ENCODE results near the gene PSMD13. TPM values are rescaled to one million over a fixed set of nuclear protein-coding genes. Genes with fewer than 3 reads are reported as not detected.
"Not testable (repeated sequence)": the region's sequence is repeated elsewhere in the genome, so short reads cannot be mapped to it uniquely, and the experiment has no call there.

PSMD13 gene
- total RNA-seq, 1 donor from 2014 or later = 92.3 TPM

GRCh38 chr11:212150-213100 is 24.4 kb upstream of the PSMD13 start:
- DNase-seq = no peak
- intact Hi-C loops (cut with micrococcal nuclease) = no loop called here
- no peak for ATAC-seq

GRCh38 chr11:213111-213510 is 23.7 kb upstream of the PSMD13 start:
- DNase-seq (no peak), ATAC-seq (no peak)
- intact Hi-C loops (cut with micrococcal nuclease) = no loop called here

DNA sequence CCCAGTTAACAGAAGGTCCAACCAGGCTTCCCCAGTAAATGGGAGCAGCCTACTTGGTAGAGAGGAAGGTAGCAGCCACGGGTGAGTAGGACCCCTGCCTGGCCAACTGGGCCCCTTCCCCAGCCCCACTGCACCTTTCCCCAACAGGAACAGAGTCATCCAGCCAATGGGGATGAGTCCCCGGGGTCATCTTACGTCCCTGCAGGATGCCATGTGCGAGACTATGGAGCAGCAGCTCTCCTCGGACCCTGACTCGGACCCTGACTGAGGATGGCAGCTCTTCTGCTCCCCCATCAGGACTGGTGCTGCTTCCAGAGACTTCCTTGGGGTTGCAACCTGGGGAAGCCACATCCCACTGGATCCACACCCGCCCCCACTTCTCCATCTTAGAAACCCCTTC is 22.7 kb upstream of the PSMD13 start:
- DNase-seq = no peak
- intact Hi-C loops (cut with micrococcal nuclease) = no loop called here
- ATAC-seq = no peak

DNA sequence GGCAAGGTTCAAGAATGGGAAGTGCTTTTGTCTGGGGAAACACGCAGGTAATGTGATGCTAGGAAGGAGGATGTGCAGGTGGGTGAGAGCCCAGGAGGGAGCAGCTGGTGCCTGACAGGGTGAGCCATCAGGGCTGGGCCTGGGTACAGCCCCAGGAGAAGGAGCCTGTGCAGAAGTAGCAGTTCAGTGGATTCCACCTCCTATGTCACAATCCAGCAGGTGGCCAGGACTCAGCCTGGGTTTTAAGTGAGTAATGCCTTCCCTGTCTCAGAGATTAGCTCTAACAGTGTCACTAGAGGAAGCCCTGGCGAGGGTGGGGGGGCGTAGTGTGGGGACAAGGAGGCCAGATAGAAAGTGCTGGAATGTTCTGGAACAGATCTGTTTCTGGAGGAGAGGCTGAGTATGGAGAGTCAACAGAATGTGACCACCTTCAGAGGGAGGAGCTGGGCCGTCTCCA is 21.2 kb upstream of the PSMD13 start:
- DNase-seq (no peak), ATAC-seq (no peak)
- intact Hi-C loops (cut with micrococcal nuclease) = no loop called here

GRCh38 chr11:216081-216974 is 20.4 kb upstream of the PSMD13 start:
- DNase-seq = no peak
- no peak for ATAC-seq
- intact Hi-C loops (cut with micrococcal nuclease) = no loop called here

- intact Hi-C loops (cut with micrococcal nuclease) = no loop called here
- ATAC-seq (no peak), DNase-seq (no peak)
Observed at GRCh38 chr11:217704-218103, 19.1 kb upstream of the PSMD13 start.

GRCh38 chr11:218815-219593 is 17.8 kb upstream of the PSMD13 start:
- DNase-seq = no peak
- intact Hi-C loops (cut with micrococcal nuclease) = no loop called here
- no peak for ATAC-seq

DNA sequence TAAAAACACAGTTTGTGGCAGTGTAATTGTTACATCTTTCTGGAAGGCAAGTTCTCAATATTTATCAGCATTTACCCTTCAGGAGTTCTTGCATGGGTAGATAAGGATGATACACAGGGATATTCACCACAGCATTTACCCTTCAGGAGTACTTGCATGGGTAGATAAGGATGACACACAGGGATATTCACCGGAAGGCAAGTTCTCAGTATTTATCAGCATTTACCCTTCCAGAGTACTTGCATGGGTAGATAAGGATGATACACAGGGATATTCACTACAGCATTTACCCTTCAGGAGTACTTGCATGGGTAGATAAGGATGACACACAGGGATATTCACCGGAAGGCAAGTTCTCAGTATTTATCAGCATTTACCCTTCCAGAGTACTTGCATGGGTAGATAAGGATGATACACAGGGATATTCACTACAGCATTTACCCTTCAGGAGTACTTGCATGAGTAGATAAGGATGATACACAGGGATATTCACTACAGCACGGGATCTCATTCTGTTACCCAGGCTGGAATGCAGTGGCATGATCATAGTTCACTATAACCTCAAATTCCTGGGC is 16.0 kb upstream of the PSMD13 start:
- DNase-seq; ATAC-seq; intact Hi-C loops (cut with micrococcal nuclease): not testable (repeated sequence)

DNA sequence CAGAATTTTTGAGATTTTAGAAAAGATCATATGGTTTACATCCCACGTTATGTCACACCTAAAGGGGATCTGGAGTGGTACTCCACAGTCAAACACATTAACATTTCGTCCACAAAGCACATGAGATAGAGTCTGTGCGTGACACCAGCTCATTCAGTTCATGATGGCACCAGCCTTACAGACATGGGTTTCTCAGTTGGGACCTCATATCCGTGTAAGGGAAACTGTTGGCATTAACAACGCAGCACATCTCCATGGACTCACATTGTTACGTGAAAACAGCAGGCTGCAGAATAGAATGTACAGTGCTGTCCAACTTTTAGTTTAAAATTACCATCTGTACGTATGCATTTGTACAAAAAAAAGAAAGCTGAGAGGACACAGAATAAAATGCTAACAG is 15.2 kb upstream of the PSMD13 start:
- intact Hi-C loops (cut with micrococcal nuclease) = no loop called here
- ATAC-seq (no peak), DNase-seq (no peak)

DNA sequence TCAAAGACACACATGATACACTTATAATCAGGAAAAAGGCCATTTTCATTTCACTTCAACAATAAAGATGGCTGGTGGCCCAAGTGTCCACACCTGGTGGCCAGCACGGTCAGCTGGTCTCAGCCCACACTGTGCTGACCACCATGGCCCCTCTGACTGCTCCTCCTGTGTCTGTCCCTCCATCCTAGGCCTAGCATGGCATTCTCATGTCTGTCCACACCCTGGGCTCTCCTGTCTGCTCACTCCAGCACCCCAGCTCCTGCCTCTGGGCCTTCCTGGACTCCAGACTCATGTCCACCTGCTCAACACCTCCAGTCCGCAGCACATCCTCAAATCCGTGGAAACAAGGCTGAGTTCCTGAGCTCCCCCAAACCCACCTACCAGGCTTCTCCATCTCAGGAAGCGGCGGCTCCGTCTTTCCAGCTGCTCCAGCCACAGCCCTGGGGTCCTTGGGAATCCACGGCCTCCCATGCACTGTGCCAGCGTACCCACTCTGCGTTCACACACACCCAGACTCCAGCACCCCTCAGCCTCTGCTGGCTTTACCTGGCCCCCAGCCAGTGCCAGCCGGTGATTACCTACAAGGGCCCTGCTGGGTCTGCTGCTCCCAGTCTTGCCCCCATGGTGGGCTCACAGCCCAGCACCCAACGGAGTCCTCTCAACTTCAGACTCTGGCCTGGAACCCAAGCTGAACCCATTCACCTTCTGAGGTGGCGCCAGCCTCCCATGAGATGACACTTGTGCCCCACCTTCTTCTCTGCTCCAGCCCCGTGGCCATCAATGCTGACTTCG is 14.6 kb upstream of the PSMD13 start:
- ATAC-seq (no peak), DNase-seq (no peak)
- intact Hi-C loops (cut with micrococcal nuclease) = no loop called here

DNA sequence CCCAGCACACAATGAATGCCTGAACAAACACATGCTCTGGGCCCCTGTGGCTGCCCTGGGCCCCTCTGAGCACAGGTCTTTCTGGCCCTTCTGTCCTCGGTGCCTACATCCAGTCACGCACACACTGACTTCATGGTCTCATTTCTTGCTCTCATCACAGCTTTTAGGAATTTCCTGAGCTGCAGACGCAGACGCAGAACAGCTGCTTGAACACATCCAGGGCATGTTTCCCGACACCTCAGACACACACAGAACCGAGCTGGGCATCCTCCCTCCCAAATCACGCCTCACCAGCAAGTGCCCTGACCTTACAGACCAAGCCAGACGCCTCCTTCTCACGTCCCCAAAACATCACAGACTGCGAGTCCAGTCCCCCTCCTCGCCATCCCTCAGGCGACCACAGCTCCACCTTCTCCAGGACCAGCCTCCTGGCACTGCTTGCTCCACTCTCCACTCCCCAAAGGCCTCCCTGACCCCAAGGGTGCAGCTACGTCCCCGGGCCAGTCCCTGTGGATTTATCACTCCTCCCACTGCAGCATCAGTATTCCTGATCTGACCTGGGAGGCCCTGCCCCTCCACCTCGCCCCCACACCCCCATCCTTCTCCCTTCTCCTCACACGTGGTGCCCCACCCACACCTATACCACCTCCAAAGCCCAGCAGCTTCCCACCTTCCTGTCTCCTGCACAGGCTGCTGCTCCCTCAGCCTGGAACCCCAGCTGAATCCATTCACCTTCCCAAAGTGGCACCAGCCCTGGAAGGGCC is 13.6 kb upstream of the PSMD13 start:
- intact Hi-C loops (cut with micrococcal nuclease) = no loop called here
- no peak for ATAC-seq
- DNase-seq = no peak

DNA sequence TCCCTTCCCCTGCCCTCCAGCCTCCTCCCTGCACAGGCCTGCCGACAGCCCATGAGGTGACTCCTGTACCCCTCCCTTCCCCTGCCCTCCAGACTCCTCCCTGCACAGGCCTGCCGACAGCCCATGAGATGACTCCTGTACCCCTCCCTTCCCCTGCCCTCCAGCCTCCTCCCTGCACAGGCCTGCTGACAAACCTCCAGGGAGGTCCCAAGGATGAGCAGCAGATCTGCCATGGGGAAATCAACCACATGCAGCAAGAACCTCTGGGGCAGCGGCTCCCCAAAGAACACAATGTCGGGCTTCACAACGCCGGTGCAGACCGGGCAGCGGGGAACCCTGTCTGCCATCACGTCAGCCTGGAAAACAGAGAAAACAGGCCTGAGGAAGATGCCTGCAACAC is 12.9 kb upstream of the PSMD13 start:
- no peak for DNase-seq
- intact Hi-C loops (cut with micrococcal nuclease) = no loop called here
- ATAC-seq = no peak

DNA sequence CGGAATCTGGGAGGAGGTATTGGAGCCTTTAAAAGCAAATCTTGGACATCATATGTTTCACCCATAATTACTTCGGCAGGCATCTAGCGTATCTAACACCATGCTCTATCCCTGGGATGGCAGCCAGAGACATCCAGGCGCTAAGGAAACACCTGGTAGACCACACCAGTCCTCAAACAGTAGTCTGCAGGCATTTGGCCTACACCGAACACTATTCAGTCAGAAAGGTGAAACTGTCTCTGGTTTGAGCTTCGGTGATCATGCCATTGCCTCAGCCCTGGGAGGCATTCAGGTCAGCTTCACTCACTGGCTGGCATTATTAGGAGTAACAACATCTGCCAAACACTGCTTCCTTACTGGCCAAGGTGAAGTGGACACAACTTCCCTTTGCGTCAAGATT is 12.4 kb upstream of the PSMD13 start:
- no peak for DNase-seq
- intact Hi-C loops (cut with micrococcal nuclease) = no loop called here
- ATAC-seq = no peak

DNA sequence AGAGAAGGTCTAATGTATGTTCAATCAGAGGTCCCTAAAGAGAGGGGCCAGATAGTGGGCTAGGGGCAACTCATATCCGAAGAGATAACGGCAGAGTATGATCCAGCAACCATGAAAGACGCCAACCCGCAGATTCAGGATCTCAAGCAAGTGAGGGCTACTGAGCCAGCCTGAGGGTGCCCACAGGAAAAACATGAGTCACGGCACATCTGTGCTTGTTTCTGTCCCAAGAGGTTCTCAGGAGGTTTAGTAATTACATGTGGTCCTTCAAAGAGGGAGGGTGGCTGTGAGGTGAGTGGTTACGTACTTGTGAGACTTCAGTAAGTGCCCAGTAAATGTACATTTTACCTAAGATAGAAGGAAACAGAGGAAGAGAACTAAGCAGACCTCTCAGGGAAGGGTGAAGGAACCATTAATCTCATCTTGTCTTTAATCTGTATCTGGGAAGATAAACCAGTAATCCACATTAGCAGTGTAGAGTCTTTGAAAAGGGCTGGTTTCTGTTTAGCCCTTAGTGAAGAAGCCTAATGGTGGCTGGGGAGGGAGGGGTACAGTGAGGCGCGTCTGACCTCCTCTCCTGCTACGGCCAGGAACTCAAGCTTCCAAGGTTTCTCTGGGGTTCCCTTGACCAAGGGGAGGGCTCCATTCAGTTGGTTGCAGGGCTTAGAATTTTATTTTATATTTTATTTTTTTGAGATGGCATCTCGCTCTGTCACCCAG is 10.9 kb upstream of the PSMD13 start:
- intact Hi-C loops (cut with micrococcal nuclease) = no loop called here
- no peak for DNase-seq
- no peak for ATAC-seq

DNA sequence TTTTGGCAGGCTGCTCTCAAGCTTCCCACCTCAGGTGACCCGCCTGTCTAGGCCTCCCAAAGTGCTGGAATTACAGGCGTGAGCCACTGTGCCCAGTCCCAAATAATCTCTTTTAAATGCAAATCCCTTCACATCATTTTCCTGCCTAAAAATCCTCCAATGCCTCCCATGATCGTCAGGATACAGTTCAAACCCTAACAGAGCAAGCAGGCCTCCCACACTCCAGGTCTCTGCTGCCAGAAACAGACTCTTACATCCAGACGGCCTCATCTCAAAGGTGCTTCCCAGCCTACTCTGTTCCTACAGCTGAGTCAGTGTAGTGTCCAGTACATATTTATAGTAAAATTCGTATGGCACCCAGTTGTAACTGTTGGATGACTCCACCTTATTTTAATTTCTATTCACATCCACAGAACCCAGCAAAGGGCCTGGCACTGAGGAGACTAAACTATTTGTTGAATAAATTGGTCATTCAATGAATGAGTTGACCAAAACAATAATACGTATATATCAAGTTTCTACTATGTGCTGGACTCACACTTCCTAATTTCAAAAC is 8.9 kb upstream of the PSMD13 start:
- ATAC-seq = no peak
- intact Hi-C loops (cut with micrococcal nuclease) = no loop called here
- DNase-seq = no peak

DNA sequence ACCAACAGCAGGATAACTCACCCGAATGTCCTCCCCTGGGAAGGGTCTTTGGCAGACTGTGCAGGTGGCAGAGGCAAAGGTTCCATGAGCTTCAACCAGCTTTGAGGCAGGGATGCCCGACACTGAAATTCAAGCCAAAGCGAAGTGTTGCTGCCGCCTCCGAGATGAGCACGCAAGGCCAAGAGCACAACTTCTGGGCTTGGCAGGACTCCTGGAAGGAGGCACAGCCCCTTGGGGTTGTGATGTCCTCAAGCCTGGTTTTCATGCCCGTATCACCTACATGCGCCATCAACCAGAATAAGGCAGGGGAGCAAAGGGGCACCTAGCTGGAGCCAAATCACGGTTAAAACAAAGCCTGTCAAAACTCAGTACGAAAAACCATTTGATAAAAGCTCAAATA is 6.3 kb upstream of the PSMD13 start:
- intact Hi-C loops (cut with micrococcal nuclease) = no loop called here
- DNase-seq (no peak), ATAC-seq (no peak)

Measured in left ventricle myocardium superior (tissue), 1 donor.